ENCODE measurements around the gene ZBTB16.

DNA sequence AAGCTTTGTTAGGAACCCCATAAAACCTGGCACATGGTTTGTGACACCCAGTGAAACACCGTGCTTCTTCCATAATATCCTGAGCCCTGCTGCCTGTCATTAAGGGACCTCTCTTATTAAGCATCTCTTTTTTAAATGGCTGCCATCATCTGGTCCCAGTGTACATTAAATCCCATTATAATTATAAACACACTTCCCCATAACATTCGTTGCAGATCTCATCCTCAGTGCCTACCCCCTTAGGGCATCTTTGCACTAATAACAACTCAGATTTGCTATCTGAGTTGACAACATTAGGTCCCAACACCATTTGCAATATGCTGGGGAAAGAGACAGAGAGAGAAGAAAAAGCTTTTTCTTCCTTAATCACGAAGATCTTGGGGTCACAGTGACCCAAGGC lies 4.7 kb upstream of the ZBTB16 start:
- TF ChIP-seq, protein P1, sequence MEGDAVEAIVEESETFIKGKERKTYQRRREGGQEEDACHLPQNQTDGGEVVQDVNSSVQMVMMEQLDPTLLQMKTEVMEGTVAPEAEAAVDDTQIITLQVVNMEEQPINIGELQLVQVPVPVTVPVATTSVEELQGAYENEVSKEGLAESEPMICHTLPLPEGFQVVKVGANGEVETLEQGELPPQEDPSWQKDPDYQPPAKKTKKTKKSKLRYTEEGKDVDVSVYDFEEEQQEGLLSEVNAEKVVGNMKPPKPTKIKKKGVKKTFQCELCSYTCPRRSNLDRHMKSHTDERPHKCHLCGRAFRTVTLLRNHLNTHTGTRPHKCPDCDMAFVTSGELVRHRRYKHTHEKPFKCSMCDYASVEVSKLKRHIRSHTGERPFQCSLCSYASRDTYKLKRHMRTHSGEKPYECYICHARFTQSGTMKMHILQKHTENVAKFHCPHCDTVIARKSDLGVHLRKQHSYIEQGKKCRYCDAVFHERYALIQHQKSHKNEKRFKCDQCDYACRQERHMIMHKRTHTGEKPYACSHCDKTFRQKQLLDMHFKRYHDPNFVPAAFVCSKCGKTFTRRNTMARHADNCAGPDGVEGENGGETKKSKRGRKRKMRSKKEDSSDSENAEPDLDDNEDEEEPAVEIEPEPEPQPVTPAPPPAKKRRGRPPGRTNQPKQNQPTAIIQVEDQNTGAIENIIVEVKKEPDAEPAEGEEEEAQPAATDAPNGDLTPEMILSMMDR (IDR thresholded peaks at IDR 0.05; ENCODE audit: extremely low read depth in 1 of 2, insufficient read depth in 1 of 2, low read depth in 1 of 2, low read length in 2 of 2) = no peak
- no peak for TF ChIP-seq POLR2AphosphoS5 (IDR thresholded peaks at IDR 0.05; ENCODE audit: insufficient read depth, low read depth, low read length)

All from endothelial cell of umbilical vein (primary cell).